ENCODE measurements around the gene EIF2S2.

Gene EIF2S2

DNA sequence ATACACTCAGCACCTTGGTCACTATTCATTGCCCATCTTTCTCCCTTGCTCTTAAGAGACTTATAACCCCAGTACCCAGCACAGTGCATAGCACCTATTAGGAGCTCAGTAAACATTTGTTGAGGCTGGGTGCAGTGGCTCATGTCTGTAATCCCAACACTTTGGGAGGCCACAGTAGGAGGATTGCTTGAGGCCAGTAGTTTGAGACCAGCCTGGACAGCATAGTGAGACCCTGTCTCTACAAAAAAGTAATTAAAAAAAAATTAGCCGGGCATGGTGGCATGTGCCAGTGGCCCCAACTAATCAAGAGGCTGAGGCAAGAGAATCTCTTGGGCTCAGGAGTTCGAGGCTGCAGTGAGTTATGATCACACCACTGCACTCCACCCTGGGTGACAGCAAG, 8.2 kb upstream of the EIF2S2 start:
- no peak for DNase-seq (ENCODE audit: low read depth)

DNA sequence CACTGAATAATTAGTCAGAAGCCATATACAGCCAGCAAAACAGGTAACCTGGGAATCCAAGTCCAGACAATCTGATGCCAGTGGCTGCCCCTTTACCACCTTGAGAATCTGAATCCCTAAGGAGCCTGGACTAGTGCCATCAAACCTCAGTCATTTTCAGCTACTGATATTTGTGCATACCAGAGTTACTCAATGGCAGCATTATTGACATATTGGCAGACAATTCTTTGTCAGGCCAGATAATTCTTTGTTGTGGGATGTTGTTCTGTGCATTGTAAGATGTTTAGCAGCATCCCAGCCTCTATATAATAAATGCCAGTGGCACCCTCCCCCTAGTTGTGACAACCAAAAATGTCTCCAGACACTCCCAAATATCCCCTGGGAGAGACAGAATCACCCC, 3.2 kb upstream of the EIF2S2 start:
- no peak for DNase-seq (ENCODE audit: low read depth)

DNA sequence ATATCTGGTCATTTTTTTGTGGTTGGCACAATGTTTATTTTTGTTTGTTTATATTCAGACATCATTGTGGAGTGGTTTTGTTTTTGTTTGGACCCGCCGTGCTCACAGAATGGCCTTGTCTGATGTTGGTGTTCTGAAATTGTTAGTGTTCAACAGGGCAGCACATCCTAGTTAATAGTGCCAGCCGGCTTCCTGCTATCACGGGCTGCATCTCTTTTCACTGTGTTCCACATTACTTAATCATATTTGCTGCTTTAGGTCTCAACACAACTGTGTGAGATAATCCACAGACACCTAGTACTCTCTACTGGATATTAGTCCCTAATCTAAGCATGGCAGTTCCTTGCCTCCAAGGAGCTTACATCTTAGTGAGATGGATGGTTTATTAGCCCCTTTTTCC, 2.8 kb upstream of the EIF2S2 start:
- no peak for DNase-seq (ENCODE audit: low read depth)

DNA sequence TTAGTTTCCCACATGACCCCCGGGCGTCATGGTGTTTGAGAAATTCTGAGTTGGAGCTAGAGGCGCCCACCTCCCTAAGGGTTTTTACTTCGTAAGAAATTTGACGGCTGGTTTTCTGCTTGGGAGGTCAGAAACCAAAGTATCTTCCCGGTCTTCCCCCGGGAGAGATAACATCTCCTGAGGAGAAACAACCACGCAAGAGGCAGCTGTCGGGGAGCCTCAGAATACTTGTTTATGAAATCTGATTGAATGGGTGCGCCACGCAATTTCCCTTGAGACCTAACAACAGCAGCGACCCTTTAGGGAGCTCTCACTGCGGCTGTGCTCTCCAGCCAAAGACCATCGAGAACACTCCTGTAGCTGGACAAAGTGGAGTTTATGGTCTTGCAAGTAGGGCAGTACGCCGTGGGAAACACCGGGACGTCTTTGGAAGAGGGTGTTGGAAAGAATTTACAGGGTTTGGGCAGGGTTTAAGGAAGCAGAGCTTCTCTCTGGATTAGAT, 608 bp upstream of the EIF2S2 start:
- no peak for DNase-seq (ENCODE audit: low read depth)

DNA sequence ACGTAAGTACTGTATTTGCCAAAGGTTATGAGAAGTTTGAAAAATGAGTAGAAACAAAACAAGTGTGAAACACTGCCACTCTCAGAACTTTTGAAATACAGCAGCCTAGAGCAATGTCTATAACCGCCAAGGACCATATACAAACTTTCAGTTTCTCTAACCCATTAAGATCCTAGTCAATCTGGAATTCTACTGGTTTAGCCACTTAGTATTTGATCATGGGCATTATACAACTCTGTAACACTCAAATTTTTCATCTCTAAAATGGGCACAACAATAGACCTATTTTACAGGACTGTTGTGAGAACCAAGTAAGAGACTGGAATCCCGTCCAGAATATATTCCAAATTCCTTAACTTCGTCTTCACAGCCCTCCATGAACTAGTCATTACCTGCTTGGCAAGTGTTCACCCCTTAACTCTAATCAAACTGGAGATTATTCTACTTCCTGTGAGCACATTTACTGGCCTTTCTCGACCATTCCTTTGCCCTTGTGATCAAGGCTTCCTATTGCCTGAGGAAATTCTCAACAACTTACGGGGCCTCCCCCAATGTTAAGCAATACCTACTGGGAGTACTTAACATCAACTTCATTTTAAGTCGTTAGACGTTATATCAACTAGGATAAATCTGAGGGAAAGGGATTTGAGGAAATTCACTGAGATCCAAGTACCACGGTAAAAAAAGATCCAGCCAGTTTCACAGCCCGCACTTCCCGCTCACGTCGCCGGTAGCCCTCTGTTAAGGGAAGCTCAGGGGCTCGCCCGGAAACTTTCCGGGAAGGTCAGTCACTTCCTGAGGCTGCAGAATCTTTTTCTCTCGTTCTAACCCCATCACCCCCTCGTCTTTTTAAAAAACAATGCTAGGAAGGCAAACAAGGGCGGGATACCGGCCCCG, 1.1 kb downstream of the EIF2S2 start:
- peak; percentile 24 for DNase-seq (ENCODE audit: low read depth)

DNA sequence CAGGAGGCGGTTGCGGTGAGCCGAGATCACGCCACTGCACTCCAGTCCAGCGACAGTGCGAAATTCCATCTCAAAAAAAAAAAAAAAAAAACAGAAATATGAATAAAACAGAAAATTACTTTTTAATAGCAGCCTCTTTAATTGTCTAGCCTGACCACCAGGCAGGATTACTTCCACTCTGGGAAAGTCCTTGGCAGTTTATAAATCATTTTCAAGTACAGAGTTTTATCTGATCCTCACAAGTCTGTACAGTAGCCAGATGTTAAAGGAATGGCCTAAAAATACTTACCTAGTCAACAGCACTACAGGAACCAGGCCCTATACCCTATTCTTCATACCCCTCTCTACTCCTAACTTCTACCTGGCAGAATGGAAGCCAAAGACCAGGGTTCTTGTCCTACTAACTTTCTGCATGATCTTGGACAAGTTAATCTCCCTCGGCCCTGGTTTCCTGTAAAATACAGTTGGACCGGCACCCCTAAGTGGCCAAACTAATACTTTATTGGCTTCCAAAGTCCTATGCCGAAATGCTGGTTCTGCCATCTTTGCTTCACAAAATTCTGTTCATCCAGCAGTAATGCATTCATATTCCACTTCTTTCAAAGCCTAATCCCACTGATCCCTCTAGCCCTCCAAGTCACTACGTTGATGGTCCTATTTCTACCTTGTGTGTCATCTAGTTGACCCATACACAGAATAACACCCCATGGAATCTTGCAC, 1.9 kb downstream of the EIF2S2 start:
- DNase-seq (ENCODE audit: low read depth), result no peak

DNA sequence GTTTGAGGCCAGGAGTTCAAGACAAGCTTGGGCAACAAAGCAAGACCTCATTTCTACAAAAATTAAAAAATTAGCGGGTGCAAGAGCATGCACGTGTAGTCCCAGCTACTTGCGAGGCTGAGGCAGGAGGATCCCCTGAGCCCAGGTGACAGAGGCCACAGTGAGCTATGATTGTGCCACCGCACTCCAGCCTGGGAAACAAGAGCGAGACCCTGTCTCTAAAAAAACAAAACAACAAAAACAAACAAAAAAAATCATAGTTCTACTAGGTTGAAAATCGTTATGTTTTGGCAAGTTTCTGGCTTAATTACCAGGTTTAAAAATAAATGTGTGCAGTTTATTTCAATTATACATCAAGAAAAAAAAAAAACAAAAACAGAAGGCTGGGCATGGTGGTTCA, 2.6 kb downstream of the EIF2S2 start:
- no peak for DNase-seq (ENCODE audit: low read depth)

DNA sequence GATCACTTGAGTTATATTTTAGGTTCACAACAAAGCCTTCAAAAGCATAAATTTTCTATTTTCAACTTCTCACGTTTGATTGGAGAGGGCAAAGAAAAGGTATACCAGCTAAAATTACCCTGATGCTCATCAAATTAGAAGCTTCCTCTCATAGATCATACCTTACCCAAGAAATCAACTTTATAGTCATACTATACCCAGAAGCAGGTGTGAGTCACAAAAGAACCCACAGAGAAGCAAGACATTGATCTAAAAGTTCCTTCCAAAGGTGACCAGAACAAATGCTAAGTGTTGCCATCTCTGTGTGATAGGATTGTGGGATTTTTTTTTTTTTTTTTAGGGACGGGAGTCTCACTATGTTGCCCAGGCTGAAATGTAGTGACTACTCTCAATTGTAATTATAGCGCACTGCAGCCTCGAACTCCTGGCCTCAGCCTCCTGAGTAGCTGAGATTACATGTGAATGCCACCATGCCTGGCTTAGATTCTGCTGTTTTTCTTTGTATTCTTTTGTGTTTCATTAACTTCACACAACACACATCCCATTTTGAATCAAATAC, 3.3 kb downstream of the EIF2S2 start:
- no peak for DNase-seq (ENCODE audit: low read depth)

DNA sequence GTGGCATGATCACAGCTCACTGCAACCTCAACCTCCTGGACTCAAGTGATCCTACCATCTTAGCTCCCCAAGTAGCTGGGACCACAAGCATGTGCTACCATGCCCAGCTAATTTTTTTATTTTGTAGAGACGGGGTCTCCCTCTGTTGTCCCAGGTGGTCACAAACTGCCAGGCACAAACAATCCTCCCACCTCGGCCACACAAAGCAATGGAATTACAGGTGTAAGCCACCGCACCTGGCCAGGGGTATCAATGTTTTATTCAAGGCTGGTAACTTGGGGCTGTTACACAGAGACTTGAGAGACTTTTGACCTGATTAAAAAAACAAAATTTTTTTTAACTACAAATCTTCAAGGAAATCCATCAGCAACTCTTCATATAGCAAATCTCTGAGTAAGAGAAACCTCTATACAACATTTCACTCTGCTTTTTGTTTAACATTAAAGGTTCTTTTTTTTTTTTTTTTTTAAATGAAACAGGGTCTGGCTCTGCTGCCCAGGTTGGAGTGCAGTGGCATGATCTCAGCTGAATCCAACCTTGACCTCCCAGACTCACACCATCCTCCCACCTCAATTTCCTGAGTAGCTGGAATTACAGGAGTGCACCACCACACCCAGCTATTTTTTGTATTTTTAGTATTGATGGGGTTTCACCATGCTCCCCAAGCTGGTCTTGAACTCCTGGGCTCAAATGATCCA, 5.9 kb downstream of the EIF2S2 start:
- no peak for DNase-seq (ENCODE audit: low read depth)

DNA sequence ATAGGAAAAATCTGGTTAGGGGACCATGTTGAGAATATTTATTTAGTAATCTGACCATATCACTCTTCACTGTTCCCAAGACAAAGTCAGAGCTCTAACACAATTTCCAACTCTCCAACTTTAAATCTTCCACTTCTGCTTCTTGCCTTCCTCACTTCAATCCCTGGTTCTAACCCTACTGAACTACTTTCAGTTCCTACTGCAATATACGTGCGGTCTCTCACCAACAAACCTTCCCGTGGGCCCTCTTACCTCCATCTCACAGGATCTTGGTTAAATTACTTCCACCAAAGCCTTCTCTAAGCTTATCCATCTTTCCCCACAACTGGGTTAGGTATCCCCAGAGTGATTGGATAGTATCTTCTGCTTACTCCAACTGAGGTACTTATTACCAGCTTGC, 8.0 kb downstream of the EIF2S2 start:
- DNase-seq (ENCODE audit: low read depth), result no peak

DNA sequence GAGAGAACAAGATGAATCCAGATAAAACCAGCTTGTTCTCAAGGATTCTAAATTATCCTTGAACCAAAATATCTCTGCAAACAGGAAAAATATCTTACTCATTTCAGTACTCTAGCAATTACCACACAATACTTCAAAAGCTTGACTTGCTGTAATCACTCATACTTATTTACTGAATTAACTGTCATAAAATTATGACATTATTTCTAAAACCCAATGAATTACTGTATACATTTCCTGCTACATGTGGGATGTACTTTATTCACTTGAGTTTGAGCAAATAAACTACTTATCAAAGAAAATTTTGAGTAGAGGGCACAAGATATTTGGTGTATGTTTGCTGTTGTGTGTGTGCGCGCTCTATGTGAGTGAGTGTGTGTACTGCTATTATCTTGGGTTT, 9.7 kb downstream of the EIF2S2 start:
- no peak for DNase-seq (ENCODE audit: low read depth)

DNA sequence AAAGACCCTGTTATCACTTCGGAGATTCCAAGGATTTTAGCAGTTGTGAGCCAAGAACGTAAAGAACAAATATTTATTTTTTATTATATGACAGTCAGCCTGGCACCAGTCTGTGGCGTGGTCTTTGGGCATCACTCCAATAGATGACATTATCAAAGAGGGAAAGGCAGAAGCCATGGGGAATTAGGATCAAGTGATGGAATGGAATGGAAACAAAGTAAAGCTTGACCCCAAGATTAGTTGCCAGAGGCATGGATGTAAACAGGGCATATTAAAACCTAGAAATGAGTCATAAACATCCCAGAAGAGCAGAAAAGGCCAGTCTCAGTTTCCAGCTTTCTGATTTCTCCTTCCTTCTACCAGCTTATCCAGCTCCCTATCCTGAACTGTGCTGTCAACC, 11.5 kb downstream of the EIF2S2 start:
- no peak for DNase-seq (ENCODE audit: low read depth)

DNA sequence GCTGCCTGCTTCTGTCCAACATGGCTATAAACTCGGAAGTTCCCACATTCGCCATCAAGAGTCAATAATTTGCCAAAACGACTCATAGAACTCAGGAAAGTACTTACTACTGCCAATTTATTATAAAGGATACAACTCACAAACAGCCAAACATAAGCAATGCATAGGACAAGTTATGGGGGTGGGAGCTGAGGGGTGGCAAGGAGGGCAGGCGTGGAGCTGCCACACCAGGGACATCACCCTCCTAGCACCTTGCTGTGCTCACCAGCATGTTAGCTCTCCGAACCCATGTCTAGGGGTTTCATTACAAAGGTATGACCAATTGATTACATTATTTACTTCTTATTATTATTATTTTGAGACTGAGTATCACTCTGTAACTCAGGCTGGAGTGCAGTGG, 12.4 kb downstream of the EIF2S2 start:
- no peak for DNase-seq (ENCODE audit: low read depth)

DNA sequence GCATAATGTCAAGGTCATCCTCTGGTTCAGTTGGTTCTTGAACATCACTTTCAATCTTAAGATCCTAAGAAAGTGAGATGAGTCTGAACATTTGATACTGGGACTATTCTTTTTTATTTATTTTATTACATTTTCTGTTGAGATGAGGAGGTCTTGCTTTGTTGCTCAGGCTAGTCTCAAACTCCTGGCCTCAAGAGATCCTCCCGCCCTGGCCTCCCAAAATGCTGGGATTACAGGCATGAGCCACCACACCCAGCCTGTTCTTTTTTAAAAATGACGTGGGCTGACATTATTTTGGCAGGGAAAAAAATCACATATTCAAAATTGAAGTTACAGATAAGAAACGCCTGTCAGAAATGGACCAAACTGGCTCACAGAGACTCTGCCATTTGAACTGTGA, 13.5 kb downstream of the EIF2S2 start:
- DNase-seq (ENCODE audit: low read depth), result no peak

DNA sequence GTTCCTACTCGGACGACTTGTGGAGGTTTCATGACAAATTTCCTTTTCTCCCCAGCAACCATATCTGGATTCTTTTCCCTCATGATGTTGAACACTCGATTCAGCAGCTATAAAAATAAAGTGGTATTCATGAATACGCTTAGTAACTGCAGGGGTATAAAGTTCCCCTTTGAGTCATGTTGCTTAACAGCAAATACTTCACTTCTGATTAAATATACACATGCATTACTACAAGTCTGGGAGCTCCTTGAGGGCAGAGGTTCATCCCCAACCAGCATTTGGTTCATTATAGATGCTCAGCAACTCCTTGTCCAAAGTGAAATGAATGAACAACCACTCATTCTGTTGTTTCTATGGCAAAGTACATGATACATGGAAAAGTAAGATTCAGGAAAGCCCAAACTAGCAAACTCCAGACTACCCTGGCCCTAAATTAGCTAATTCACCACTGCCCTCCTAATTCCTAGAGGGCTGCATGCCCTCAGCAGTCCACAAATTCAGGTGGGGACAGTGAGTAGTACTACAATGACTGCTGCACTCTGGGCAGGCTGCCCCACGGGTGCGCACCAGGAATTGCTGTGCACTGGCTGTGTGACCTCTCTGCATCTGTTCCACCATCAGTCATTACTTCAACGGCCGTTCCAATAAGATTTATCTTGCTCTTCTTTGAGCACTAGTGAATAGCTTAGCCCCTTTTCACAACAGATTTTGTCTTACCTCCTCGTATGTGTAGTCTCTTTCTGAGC, 15.2 kb downstream of the EIF2S2 start:
- no peak for DNase-seq (ENCODE audit: low read depth)

DNA sequence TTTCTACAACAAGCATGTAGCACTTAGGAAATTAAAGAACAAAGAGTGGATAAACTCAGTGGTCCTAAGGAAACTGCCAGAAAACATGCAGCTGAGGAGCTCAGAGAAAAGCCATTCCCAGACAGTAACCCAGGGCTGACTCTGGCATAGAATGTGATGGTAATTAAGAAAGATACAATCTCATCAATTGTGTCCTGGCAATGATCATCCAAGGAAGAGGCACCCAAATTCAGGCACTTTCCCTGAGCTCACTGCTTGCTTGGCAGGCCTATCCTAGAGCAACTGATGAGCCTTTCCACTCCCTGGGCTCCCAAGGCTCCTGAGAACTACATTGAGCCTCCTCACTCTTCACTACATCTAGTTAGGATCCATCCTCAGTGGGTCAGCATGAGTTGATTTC, 16.2 kb downstream of the EIF2S2 start:
- no peak for DNase-seq (ENCODE audit: low read depth)

DNA sequence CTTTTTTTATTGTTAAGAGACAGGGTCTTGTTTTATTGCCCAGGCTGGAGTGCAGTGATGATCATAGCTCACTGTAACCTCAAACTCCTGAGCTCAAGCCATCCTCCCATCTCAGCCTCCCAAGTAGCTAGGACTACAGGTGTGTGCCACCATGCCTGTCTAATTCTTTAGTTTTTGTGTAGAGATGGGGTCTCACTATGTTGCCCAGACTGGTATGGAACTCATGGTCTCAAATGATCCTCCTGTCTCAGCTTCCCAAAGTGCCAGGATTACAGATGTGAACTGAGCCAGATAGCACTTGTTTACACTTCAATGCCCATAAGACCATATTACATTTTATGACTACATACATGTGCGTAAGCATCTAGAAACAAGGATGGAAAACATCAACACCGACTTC, 18.1 kb downstream of the EIF2S2 start:
- DNase-seq (ENCODE audit: low read depth), result no peak

DNA sequence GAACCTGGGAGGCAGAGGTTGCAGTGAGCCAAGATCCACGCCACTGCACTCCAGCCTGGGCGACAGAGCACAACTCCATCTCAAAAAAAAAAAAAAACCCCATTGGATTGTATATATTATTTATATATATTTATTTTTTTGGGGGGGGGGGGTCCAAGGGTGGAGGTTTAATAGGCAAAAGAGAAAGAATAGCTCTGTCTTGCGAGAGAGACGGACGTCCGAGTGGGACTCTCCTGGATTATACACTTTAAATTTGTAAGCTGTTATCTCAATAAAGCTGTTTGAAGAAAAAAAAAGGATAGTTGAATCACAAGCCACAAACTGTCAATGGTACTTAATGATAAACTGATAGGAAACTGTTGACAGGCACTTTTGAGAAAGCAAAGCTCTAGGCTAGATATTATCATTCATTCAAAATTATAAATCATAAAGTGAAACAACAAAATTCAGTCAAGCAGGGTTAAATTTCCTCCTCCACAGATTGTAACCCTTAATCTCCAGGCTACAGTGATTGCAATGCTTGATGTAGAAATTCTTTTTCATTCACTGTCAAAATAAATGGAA, 20.3 kb downstream of the EIF2S2 start:
- no peak for DNase-seq (ENCODE audit: low read depth)

DNA sequence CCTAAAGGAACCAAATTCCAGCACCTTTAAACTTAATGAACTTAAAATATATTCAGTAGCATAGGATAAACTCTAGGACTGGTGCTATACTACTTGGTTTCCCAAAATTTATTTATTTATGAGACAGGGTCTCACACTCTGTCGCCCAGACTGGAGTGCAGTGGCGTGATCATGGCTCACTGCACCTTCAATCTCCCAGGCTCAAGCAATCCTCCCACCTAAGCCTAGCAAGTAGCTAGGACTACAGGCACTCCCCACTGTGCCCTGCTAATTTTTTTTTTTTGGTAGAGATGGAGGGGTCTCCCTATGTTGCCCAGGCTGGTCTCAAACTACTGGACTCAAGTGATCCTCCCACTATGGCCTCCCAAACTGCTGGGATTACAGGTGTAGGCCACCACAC, 21.4 kb downstream of the EIF2S2 start:
- no peak for DNase-seq (ENCODE audit: low read depth)

DNA sequence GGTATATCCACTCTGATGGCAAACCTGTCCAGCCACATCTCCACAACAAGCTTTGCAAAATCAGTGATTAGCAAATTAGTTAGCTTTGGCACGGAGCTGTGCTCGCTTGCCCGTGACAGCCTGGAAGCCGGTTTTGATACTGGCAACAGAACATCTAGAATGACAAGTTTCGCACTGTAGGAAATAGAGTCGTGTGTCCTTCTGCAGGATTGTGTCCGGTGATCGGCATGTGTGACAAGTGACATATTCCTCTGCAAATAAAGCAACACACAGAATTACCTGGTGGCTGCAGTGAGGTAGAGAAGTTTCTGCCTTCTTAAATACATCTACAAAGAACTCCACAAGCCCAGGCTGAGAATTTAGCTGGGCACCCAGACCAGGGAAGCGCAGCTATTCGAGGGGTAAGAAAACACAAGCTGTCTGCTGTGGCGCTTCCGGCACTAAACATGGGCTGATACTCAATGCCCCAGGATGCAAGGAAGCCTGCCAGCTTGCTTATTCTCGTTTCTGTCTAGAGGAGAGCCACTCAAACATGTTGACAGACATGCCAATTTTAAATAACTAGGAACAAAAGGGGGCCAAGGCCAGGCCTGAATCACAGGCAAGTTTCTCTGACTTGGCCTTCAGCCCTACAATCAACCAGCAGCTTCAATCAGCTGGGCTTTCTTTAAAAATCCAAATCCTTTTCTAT, 22.2 kb downstream of the EIF2S2 start:
- no peak for DNase-seq (ENCODE audit: low read depth)

DNA sequence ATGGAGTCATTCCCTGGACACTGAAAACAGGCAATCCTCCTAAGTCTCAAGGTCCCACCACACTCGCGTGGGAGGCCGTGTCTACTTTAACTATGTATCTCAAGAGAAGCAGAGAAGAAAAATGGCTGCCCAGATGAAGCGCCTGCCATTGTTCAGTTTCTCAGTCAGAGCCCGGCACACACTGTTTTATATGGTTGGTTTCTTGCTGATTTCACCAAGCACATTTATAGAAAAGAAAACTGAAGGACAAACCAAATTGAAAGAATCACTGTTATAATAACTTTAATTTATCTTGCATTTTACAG, 22.9 kb downstream of the EIF2S2 start:
- DNase-seq (ENCODE audit: low read depth), result no peak

Measured in HS-27A (cell line).